ENCODE measurements around the gene RGSL1. TPM values are rescaled to one million over a fixed set of nuclear protein-coding genes. Genes with fewer than 3 reads are reported as not detected.

The RGSL1 gene
- not detected for total RNA-seq
- long read RNA-seq = 0 reads

- no peak for TF ChIP-seq CTCF (IDR thresholded peaks at IDR 0.05; ENCODE audit: borderline replicate concordance)
- no peaks in the 10 kb centered on the region for H3K4me1 ChIP-seq
These were observed at the start of gene RGSL1 for GRCh38 chr1:182450087-182450486. TSS of gene RGSL1 (plus strand) at chr1:182450146. CDS start at chr1:182450166, 20 bp downstream.

GRCh38 chr1:182400567-182400966 is 49.4 kb upstream of the RGSL1 start, which contains the start of gene TEDDM1:
TSS of gene TEDDM1 (minus strand) at chr1:182400667. CDS start at chr1:182400485, 182 bp downstream.
- H3K27ac ChIP-seq (replicated peaks) = no peak within 1 kb of the TSS
- H3K36me3 ChIP-seq = no peaks in the 10 kb centered on the region
- intact Hi-C loops (cut with micrococcal nuclease) = no loop called here
- peaks cover 9% of the 10 kb centered on the region for H3K27me3 ChIP-seq (ENCODE audit: low read depth)
- DNase-seq = no peak
- H3K9me3 ChIP-seq (replicated peaks) = peaks cover 5% of the 10 kb centered on the region
- H3K4me1 ChIP-seq = peaks cover 23% of the 10 kb centered on the region
- no peak for TF ChIP-seq CTCF (IDR thresholded peaks at IDR 0.05; ENCODE audit: borderline replicate concordance)
- no peak within 1 kb of the TSS for H3K4me3 ChIP-seq

More at GRCh38 chr1:182450087-182450486, at the start of gene RGSL1:
- H3K27ac ChIP-seq (replicated peaks) = no peak within 1 kb of the TSS
- no peaks in the 10 kb centered on the region for H3K36me3 ChIP-seq
- peaks cover 17% of the 10 kb centered on the region for H3K27me3 ChIP-seq (ENCODE audit: low read depth)
- no peaks in the 10 kb centered on the region for H3K9me3 ChIP-seq (replicated peaks)
- DNase-seq = no peak
- no peak within 1 kb of the TSS for H3K4me3 ChIP-seq
- intact Hi-C loops (cut with micrococcal nuclease) = no loop called here

- no peak for DNase-seq
- Histone ChIP-seq H3K36me3 (no peaks in the 10 kb centered on the region), H3K9me3 (replicated peaks) (peaks cover 13% of the 10 kb centered on the region), H3K27ac (replicated peaks) (no peak overlapping the region), H3K4me3 (no peak overlapping the region), H3K27me3 (ENCODE audit: low read depth) (peaks cover 31% of the 10 kb centered on the region), H3K4me1 (no peaks in the 10 kb centered on the region)
- no peak for TF ChIP-seq CTCF (IDR thresholded peaks at IDR 0.05; ENCODE audit: borderline replicate concordance)
- intact Hi-C loops (cut with micrococcal nuclease) = no loop called here
These were observed 45.2 kb upstream of the RGSL1 start for GRCh38 chr1:182404781-182405180.

- H3K4me1 ChIP-seq = peaks cover 7% of the 10 kb centered on the region
- H3K27ac ChIP-seq (replicated peaks) = no peak overlapping the region
- no peak for TF ChIP-seq CTCF (IDR thresholded peaks at IDR 0.05; ENCODE audit: borderline replicate concordance)
- no peak overlapping the region for H3K4me3 ChIP-seq
- no peak for DNase-seq
- peaks cover 31% of the 10 kb centered on the region for H3K27me3 ChIP-seq (ENCODE audit: low read depth)
- H3K36me3 ChIP-seq = no peaks in the 10 kb centered on the region
- peaks cover 13% of the 10 kb centered on the region for H3K9me3 ChIP-seq (replicated peaks)
- intact Hi-C loops (cut with micrococcal nuclease) = no loop called here
These were observed 44.4 kb upstream of the RGSL1 start for GRCh38 chr1:182405578-182405977.

- peaks cover 11% of the 10 kb centered on the region for H3K4me1 ChIP-seq
- intact Hi-C loops (cut with micrococcal nuclease) = no loop called here
- DNase-seq = no peak
- no peak overlapping the region for H3K27ac ChIP-seq (replicated peaks)
- no peak for TF ChIP-seq CTCF (IDR thresholded peaks at IDR 0.05; ENCODE audit: borderline replicate concordance)
- H3K36me3 ChIP-seq = no peaks in the 10 kb centered on the region
- peaks cover 31% of the 10 kb centered on the region for H3K27me3 ChIP-seq (ENCODE audit: low read depth)
- peaks cover 13% of the 10 kb centered on the region for H3K9me3 ChIP-seq (replicated peaks)
- H3K4me3 ChIP-seq = no peak overlapping the region
These were observed 43.9 kb upstream of the RGSL1 start for GRCh38 chr1:182406012-182406411.

Data from left ventricle myocardium inferior (tissue), 1 donor.